Neural cell (in vitro differentiated cells): Measurements from ENCODE around the gene NDUFV2. TPM values are rescaled to one million over a fixed set of nuclear protein-coding genes. Genes with fewer than 3 reads are reported as not detected.

Experiments used
- H2AFZ ChIP-seq: fragments of 200-600, 300-800 bp; sonication (generic), shearing (Covaris generic); 2 replicates; pipeline ENCODE4 v1.6.0; 2014; ENCODE audit warnings: low read depth, mild to moderate bottlenecking, antibody characterized with exemption, low read length, moderate library complexity
- H3F3A ChIP-seq: fragments of 200-600 bp; shearing (Covaris generic); 2 replicates; pipeline ENCODE4 v1.6.1; 2016; ENCODE audit warnings: mild to moderate bottlenecking, moderate library complexity, mixed read lengths, antibody characterized with exemption, low read length; ENCODE audit not compliant: insufficient read depth, poor library complexity, severe bottlenecking
- H3K27ac ChIP-seq: fragments of 200-600, 300-800 bp; sonication (generic), shearing (Covaris generic); 2 replicates; pipeline ENCODE4 v1.5.1; 2014; ENCODE audit warnings: mild to moderate bottlenecking, low read length, moderate library complexity
- H3K27me3 ChIP-seq: fragments of 300-800, 200-600 bp; sonication (generic), shearing (Covaris generic); 2 replicates; pipeline ENCODE4 v1.6.0; 2014; ENCODE audit warnings: mild to moderate bottlenecking, low read depth, low read length, moderate library complexity; ENCODE audit not compliant: insufficient read depth
- H3K36me3 ChIP-seq: fragments of 300-800, 200-600 bp; sonication (generic), shearing (Covaris generic); 2 replicates; pipeline ENCODE4 v1.5.1; 2014; ENCODE audit warnings: mild to moderate bottlenecking, antibody characterized with exemption, low read length, moderate library complexity; ENCODE audit not compliant: insufficient read depth
- H3K4me2 ChIP-seq: fragments of 300-800, 200-600 bp; sonication (generic), shearing (Covaris generic); 2 replicates; pipeline ENCODE4 v1.6.0; 2014; ENCODE audit warnings: mild to moderate bottlenecking, low read length
- H3K4me3 ChIP-seq: fragments of 300-800, 200-600 bp; sonication (generic), shearing (Covaris generic); 2 replicates; pipeline ENCODE4 v1.5.1; 2014; ENCODE audit warnings: mild to moderate bottlenecking, low read length, moderate library complexity
- H3K79me2 ChIP-seq: fragments of 200-600 bp; shearing (Covaris generic); replicated peaks from 2 replicates; pipeline ENCODE4 v1.6.0; 2014; ENCODE audit warnings: mild to moderate bottlenecking, low read length, moderate library complexity; ENCODE audit not compliant: insufficient read depth
- H3K9ac ChIP-seq: fragments of 300-800, 200-600 bp; sonication (generic), shearing (Covaris generic); 2 replicates; pipeline ENCODE4 v1.6.1; 2016; ENCODE audit warnings: mild to moderate bottlenecking, low read length, mixed read lengths
- H3K9me2 ChIP-seq: fragments of 200-600 bp; shearing (Covaris generic); 2 replicates; pipeline ENCODE4 v1.6.1; 2016; ENCODE audit warnings: mild to moderate bottlenecking, low read length, mixed read lengths; ENCODE audit not compliant: insufficient read depth
- H3K9me3 ChIP-seq: fragments of 200-600, 300-800 bp; sonication (generic), shearing (Covaris generic); 2 replicates; pipeline ENCODE4 v1.6.1; 2016; ENCODE audit warnings: mild to moderate bottlenecking, mixed run types, low read length, moderate library complexity, mixed read lengths
- H4K20me1 ChIP-seq: fragments of 200-600 bp; shearing (Covaris generic); 2 replicates; pipeline ENCODE4 v1.6.1; 2016; ENCODE audit warnings: mild to moderate bottlenecking, mixed run types; ENCODE audit not compliant: insufficient read depth
- EP300 ChIP-seq: fragments of 450-650 bp; conservative IDR thresholded peaks from 2 replicates; pipeline ENCODE4 v1.6.1; 2014; ENCODE audit warnings: antibody characterized with exemption, mild to moderate bottlenecking, moderate library complexity; ENCODE audit not compliant: poor library complexity, severe bottlenecking
- EZH2 ChIP-seq: fragments of 200-600, 300-800 bp; shearing (Covaris generic), sonication (generic); IDR thresholded peaks from 2 replicates; pipeline ENCODE4 v1.6.1; 2014; ENCODE audit warnings: antibody characterized with exemption, low read length, borderline replicate concordance, mild to moderate bottlenecking; ENCODE audit not compliant: insufficient read depth, poor library complexity, severe bottlenecking
- MXI1 ChIP-seq: fragments of 450-650 bp; conservative IDR thresholded peaks from 2 replicates; pipeline ENCODE4 v1.6.1; 2014; ENCODE audit warnings: antibody characterized with exemption, mild to moderate bottlenecking; ENCODE audit not compliant: poor library complexity, severe bottlenecking
- POLR2AphosphoS5 ChIP-seq: IDR thresholded peaks from 2 replicates; pipeline ENCODE4 v1.6.1; 2012
- RAD21 ChIP-seq: fragments of 450-650 bp; conservative IDR thresholded peaks from 2 replicates; pipeline ENCODE4 v1.6.1; 2014; ENCODE audit warnings: antibody characterized with exemption, mild to moderate bottlenecking, moderate library complexity
- SMC3 ChIP-seq: fragments of 450-650 bp; conservative IDR thresholded peaks from 2 replicates; pipeline ENCODE4 v1.6.1; 2014; ENCODE audit warnings: antibody characterized with exemption, mild to moderate bottlenecking, moderate library complexity; ENCODE audit not compliant: poor library complexity
- TAF1 ChIP-seq: IDR thresholded peaks from 2 replicates; pipeline ENCODE4 v1.6.1; 2012; ENCODE audit warnings: low read depth
- polyA plus RNA-seq: library from polyadenylated mRNA; depleted of rRNA; stranded (reverse); fragments of >200 nt; gene quantifications from 2 replicates; pipeline ENCODE4 v1.2.3, GENCODE V29; 2014
- TF ChIP-seq, protein P1 (sequence below): IDR thresholded peaks from 2 replicates; pipeline ENCODE4 v1.6.1; 2012; ENCODE audit warnings: borderline replicate concordance
- TF ChIP-seq, protein P2 (sequence below): fragments of 450-650 bp; IDR thresholded peaks from 2 replicates; pipeline ENCODE4 v1.5.1; 2014; ENCODE audit warnings: antibody characterized with exemption, mild to moderate bottlenecking, moderate library complexity; ENCODE audit not compliant: poor library complexity, severe bottlenecking

Gene NDUFV2
- polyA plus RNA-seq, 1 donor from 2014 or later: 285 TPM

DNA sequence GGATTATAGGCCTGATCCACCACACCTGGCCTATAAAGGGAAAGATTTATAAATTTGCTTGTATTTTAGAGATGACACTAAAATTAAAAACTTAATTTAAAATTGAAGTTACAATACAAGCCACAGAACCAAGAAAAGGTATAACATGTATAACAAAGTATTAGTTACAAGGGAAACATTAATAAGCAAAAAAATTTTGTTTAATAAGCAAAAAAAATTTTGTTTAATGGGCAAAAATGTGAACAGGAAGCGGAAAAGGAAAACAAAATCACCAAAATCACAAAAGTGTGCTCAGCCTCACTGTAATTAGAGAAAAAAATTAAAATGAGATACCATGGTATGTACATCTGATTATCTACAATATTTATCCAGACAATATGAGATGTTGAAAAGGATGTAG is 15.9 kb upstream of the NDUFV2 start:
- TF ChIP-seq RAD21 (no peak), MXI1 (no peak), SMC3 (no peak), EP300 (no peak), EZH2 (no peak), TAF1 (no peak), POLR2AphosphoS5 (no peak)
- TF ChIP-seq, protein P1, sequence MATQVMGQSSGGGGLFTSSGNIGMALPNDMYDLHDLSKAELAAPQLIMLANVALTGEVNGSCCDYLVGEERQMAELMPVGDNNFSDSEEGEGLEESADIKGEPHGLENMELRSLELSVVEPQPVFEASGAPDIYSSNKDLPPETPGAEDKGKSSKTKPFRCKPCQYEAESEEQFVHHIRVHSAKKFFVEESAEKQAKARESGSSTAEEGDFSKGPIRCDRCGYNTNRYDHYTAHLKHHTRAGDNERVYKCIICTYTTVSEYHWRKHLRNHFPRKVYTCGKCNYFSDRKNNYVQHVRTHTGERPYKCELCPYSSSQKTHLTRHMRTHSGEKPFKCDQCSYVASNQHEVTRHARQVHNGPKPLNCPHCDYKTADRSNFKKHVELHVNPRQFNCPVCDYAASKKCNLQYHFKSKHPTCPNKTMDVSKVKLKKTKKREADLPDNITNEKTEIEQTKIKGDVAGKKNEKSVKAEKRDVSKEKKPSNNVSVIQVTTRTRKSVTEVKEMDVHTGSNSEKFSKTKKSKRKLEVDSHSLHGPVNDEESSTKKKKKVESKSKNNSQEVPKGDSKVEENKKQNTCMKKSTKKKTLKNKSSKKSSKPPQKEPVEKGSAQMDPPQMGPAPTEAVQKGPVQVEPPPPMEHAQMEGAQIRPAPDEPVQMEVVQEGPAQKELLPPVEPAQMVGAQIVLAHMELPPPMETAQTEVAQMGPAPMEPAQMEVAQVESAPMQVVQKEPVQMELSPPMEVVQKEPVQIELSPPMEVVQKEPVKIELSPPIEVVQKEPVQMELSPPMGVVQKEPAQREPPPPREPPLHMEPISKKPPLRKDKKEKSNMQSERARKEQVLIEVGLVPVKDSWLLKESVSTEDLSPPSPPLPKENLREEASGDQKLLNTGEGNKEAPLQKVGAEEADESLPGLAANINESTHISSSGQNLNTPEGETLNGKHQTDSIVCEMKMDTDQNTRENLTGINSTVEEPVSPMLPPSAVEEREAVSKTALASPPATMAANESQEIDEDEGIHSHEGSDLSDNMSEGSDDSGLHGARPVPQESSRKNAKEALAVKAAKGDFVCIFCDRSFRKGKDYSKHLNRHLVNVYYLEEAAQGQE: no peak
- TF ChIP-seq, protein P2, sequence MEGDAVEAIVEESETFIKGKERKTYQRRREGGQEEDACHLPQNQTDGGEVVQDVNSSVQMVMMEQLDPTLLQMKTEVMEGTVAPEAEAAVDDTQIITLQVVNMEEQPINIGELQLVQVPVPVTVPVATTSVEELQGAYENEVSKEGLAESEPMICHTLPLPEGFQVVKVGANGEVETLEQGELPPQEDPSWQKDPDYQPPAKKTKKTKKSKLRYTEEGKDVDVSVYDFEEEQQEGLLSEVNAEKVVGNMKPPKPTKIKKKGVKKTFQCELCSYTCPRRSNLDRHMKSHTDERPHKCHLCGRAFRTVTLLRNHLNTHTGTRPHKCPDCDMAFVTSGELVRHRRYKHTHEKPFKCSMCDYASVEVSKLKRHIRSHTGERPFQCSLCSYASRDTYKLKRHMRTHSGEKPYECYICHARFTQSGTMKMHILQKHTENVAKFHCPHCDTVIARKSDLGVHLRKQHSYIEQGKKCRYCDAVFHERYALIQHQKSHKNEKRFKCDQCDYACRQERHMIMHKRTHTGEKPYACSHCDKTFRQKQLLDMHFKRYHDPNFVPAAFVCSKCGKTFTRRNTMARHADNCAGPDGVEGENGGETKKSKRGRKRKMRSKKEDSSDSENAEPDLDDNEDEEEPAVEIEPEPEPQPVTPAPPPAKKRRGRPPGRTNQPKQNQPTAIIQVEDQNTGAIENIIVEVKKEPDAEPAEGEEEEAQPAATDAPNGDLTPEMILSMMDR: no peak
- Histone ChIP-seq H3K9me2 (no peaks in the 10 kb centered on the region), H3K27me3 (no peaks in the 10 kb centered on the region)

DNA sequence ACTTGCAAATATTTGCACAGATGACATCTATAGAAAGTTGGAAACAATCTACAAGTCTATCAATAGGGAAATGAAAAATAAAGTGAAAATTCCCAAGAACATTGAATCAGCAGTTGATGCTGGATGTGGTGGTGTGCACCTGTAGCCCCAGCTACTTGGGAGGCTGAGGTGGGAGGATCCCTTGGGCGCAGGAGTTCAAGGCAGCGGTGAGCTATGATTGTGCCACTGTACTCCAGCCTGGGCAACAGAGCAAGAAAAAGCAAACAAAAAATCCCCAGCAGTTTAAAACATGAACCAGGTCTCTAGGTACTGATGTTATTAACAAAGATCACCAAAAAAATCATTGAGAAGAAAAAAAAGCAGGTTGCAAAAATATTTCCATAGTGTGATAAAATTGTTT is 15.4 kb upstream of the NDUFV2 start:
- Histone ChIP-seq H3K36me3 (no peaks in the 10 kb centered on the region), H4K20me1 (no peaks in the 10 kb centered on the region), H3K9ac (no peak overlapping the region), H3K27me3 (no peaks in the 10 kb centered on the region), H3K4me3 (no peak overlapping the region), H3K4me2 (no peak overlapping the region), H3K79me2 (no peaks in the 10 kb centered on the region), H3K27ac (no peak overlapping the region), H3K9me2 (no peaks in the 10 kb centered on the region), H3K9me3 (no peaks in the 10 kb centered on the region), H2AFZ (no peak overlapping the region), H3F3A (no peaks in the 10 kb centered on the region)
- TF ChIP-seq EP300: no peak
- TF ChIP-seq SMC3: no peak
- no peak for TF ChIP-seq EZH2
- TF ChIP-seq POLR2AphosphoS5: no peak
- TF ChIP-seq MXI1: no peak
- TF ChIP-seq, protein P1: no peak
- TF ChIP-seq RAD21: no peak
- TF ChIP-seq, protein P2: no peak
- TF ChIP-seq TAF1: no peak

More for the DNA sequence above, 15.9 kb upstream of the NDUFV2 start:
- Histone ChIP-seq H3K9ac (no peak overlapping the region), H3K4me3 (no peak overlapping the region), H2AFZ (no peak overlapping the region), H3K79me2 (no peaks in the 10 kb centered on the region), H3F3A (no peaks in the 10 kb centered on the region), H3K27ac (no peak overlapping the region), H3K36me3 (no peaks in the 10 kb centered on the region), H3K4me2 (no peak overlapping the region), H3K9me3 (no peaks in the 10 kb centered on the region), H4K20me1 (no peaks in the 10 kb centered on the region)
